Hematopoietic multipotent progenitor cell treated with erythropoietin and hydrocortisone succinate and interleukin-3 and kit ligand, for 4 days (in vitro differentiated cells): ENCODE data around the gene ZNF385B.
"Not testable (repeated sequence)": the region's sequence is repeated elsewhere in the genome, so short reads cannot be mapped to it uniquely, and the experiment has no call there.

Source experiments
- DNase-seq: peaks from one replicate; pipeline ENCODE4 v3.0.0-alpha.2; 2015

Gene ZNF385B

GRCh38 chr2:179467960-179468359 is 393.5 kb downstream of the ZNF385B start:
- no peak for DNase-seq

DNA sequence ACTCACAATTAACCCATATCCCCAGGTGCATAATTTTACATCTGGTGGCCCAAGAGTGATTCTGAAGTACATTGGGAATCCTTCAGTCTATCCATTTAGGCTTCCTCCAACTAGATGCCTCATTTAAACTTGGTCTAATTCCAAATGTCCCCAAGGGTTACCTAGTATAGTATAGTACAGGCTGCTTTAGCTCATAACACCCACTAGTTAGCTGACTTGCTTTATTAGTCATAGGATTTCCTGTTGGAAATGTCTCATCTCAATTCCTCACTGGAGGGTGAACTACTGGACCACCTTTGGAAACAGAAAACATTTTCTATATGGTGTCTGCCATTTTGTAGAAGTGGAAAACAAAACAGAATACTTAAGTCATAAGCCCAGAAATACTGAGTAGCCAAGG is 394.3 kb downstream of the ZNF385B start:
- DNase-seq: no peak

GRCh38 chr2:179461420-179461819 is 400.0 kb downstream of the ZNF385B start:
- DNase-seq: no peak

- DNase-seq: no peak
Observed at GRCh38 chr2:179460181-179460929, 401.1 kb downstream of the ZNF385B start.

GRCh38 chr2:179458113-179458512 is 403.3 kb downstream of the ZNF385B start:
- DNase-seq: not testable (repeated sequence)

DNA sequence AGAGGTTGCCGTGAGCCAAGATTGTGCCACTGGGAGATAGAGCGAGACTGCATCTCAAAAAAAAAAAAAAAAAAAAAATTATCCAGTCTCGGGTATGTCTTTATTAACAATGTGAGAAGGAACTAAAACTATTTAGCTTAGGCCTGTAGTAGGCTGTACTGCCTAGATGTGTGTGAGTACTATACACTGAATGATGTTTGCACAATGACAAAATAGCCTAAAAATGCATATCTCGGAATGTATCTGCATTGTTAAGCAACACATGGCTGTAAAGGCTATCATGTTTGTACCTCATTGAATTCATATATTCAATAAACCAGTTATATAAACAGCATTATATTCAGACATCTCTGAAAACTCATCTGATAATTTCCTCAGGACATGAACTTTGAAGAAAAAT is 405.6 kb downstream of the ZNF385B start:
- no peak for DNase-seq

DNA sequence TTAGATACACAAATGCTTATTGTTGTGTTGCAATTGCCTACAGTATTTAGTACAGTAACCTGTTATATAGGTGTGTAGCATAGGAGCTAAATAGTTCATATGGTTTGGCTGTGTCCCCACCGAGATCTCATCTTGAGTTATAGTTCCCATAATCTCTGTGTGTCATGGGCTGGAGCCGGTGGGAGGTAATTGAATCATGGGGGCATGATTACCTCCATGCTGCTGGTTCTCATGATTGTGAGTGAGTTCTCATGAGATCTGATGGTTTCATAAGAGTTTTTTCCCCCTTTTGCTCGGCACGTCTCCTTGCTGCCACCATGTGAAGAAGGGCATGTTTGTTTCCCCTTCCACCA is 406.3 kb downstream of the ZNF385B start:
- DNase-seq: no peak

DNA sequence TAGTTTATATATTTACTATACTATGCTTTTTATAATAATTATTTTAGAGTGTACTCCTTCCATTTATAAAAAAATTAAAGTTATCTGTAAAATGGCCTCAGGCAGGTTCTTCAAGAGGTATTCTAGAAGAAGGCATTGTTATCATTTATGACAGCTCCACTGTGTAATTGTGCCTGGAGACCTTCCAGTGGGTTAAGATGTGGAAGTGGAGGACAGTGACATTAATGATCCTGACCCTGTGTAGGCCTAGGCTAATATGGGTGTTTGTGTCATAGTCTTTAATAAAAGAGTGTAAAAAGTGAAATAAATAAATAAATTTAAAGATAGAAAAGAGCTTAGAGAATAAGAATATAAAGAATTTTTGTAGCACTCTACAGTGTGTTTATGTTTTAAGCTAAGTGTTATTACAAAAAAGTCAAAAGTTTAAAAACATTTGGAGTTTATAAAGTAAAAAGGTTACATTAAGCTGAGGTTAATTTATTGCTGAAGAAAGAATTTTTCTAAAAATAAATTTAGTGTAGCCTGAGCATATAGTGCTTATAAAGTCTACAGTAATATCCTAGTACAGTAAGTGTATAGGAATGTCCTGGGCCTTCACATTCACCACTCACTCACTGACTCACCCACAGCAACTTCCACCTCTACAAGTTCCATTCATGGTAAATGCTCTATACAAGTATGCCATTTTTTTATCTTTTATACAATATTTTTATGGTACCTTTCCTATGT is 406.8 kb downstream of the ZNF385B start:
- no peak for DNase-seq

- DNase-seq: no peak
Observed at GRCh38 chr2:179449010-179449409, 412.4 kb downstream of the ZNF385B start.

DNA sequence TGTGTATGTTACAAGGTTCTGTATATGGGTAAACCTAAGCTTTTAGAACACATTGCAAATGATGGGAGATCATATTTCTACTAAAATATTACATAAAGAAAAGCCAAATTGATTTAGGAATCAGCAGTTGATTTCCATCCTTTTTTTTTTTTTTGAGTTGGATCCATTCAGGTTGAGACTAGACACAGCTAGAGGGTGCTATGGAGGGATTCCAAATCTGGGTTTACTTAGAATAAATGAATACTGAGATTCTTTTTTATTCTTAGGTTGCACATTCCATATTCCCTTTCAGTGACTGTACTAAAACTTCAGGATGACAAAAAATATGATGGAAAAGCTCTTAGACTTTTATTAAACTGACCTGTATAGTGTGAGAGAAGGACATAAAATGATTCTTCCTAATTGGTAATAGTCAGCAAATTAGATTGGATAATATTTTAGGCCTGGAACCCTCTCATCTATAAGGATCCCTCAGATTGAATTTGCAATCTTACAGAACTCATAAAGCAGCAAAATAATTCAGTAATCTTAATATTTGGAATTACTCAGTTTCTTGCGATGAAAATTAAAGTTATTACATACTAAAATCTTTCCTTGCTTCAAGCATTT is 413.5 kb downstream of the ZNF385B start:
- no peak for DNase-seq

GRCh38 chr2:179447421-179447820 is 414.0 kb downstream of the ZNF385B start:
- no peak for DNase-seq

DNA sequence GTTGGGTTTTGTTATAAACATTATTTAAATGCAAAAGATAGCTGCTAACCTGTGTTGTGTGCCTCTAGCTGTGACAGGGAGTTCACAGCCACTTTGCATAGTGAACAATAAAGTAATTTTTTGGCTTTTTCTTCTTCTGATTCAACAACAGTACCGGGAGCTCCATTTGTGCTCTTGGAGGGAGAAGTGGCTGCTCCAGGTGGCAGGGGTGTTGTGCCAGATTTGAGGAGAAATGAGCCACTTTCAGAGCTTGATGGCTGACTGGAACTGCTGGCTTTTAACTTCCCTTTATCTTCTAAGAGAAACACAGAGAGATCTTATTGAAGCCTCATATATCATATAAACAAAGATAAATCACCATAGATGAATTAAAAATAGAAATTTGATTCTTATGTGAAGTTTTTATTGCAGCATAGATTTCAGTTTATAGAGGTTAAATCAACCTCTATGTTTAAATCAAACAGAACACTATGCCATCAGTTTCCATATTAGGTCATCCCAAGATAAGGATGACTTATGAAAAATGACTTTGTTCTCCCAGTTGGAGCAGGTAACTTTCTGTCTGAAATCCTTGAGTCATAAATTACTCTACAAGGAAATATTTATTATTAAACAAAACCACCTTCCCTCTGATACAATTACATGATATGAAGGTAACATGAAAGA is 414.8 kb downstream of the ZNF385B start:
- DNase-seq: no peak

- no peak for DNase-seq
Observed at GRCh38 chr2:179444056-179444455, 417.4 kb downstream of the ZNF385B start.

- peak; percentile 22 for DNase-seq
Observed at GRCh38 chr2:179443180-179443579, 418.2 kb downstream of the ZNF385B start.

GRCh38 chr2:179442206-179442605 is 419.2 kb downstream of the ZNF385B start:
- DNase-seq: peak; percentile 7

- DNase-seq: no peak
Observed at GRCh38 chr2:179441551-179441950, 419.9 kb downstream of the ZNF385B start.

GRCh38 chr2:179440642-179441251 is 420.7 kb downstream of the ZNF385B start:
- DNase-seq: peak; percentile 80

DNA sequence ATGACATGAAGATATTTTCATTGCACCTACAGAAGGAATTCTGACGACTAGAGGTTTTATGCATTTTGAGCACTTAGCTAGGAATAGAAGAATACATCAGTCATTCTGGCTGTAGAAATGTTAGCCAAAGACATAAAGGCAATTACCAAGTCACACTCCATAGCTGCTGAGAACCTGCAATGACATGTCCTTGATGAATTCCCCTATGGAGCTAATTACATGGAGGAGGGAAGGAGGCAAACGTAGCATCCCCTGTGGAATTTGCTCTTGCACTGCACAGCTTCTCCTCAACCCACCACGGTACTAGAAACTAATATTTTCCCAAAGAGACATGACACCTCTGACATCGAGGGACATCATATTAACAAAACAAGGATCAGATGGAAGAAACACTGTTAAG is 422.8 kb downstream of the ZNF385B start:
- DNase-seq: no peak

GRCh38 chr2:179437430-179437829 is 424.0 kb downstream of the ZNF385B start:
- DNase-seq: no peak

DNA sequence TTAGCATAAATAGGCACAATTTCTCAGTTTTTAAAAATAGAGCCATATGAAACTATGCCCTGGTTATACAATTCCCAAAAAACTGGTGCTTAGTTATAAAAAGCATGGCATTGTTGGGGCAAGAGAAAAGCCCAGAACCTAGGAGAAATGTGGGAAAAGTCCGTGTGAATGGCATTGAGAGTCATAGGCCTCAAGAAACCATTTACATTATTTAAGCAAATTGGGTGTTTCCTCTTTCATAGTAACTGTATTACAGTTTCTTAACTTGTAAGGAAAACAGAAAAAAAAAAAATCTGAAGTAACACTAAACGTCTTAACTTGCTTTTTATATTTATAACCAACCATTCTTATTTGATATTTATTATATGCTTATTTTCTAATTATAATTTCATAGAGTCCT is 425.8 kb downstream of the ZNF385B start:
- DNase-seq: no peak

DNA sequence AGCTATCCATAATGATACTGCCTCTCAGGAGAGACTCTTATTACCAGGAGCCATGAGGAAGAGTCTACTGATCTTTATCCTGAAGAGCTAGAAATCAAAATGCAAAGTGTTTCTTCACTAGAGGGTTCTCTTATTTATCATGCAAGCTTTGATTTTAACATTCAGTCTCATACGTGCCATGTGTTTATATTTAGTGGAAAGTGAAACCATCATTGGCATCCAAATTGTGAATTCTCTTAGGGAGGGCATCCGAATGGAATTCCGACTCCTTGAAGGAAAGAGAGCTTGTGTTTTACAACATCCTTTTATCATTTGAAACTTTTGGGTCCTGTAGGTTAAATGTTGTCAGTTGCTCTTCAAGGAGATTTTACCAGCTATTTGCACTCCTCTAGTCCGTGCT is 426.4 kb downstream of the ZNF385B start:
- DNase-seq: no peak

DNA sequence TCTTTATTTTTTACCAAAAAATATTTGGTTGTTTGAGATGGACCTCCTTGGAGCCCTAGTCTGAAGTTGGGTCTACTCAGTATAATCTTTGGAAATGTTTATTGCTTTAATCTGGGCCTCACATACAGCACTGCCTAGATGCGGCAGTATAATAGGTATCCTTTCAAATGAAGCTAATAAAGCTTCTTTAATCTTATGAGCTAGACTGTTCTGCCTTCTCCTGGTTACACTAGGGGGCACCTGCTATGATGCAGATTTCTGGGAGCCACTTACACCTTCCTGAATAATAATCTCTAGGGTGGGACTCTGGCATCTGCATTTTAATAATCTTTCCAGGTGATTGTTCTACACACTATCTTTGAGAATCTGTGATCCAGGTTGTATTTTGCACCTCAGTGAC is 427.1 kb downstream of the ZNF385B start:
- no peak for DNase-seq

- DNase-seq: no peak
Observed at GRCh38 chr2:179432751-179433150, 428.7 kb downstream of the ZNF385B start.
